Activated CD4-positive, alpha-beta memory T cell treated with anti-CD3 and anti-CD28 coated beads, Interleukin-2, amount 10 ng/mL, durations not matched to agents 7 days and 5 days (primary cell): ENCODE data around the gene RNF123. TPM values are rescaled to one million over a fixed set of nuclear protein-coding genes. Genes with fewer than 3 reads are reported as not detected.
A peak's percentile ranks its signal among the peaks of the same experiment; 100 is the strongest.
"Not testable (repeated sequence)": the region's sequence is repeated elsewhere in the genome, so short reads cannot be mapped to it uniquely, and the experiment has no call there.

Experiments used
- CTCF ChIA-PET: fragments of 350-600 bp; sonication (Branson Sonifier 250); formaldehyde crosslinking; loops from one replicate; lab custom pipeline; 2021; ENCODE audit warnings: antibody characterized with exemption, inconsistent platforms; lab: Charles Lee
- POLR2A ChIA-PET: fragments of 350-600 bp; sonication (Branson Sonifier 250); formaldehyde crosslinking; loops from one replicate; lab custom pipeline; 2021; ENCODE audit warnings: antibody characterized with exemption; lab: Charles Lee
- DNase-seq: peaks from one replicate; pipeline ENCODE4 v3.0.0-alpha.2; 2020
- H3K27ac Mint-ChIP-seq: one replicate; pipeline ENCODE4 v1.8.0; 2021; ENCODE audit warnings: mild to moderate bottlenecking, mixed read lengths
- H3K27me3 Mint-ChIP-seq: one replicate; pipeline ENCODE4 v1.8.0; 2021; ENCODE audit warnings: mixed read lengths
- H3K36me3 Mint-ChIP-seq: one replicate; pipeline ENCODE4 v1.8.0; 2021; ENCODE audit warnings: low read depth, mixed read lengths
- H3K4me1 Mint-ChIP-seq: one replicate; pipeline ENCODE4 v1.8.0; 2021; ENCODE audit warnings: mixed read lengths
- H3K4me3 Mint-ChIP-seq: one replicate; pipeline ENCODE4 v1.8.0; 2021; ENCODE audit warnings: mild to moderate bottlenecking, mixed read lengths
- H3K9me3 Mint-ChIP-seq: one replicate; pipeline ENCODE4 v1.8.0; 2021; ENCODE audit warnings: mixed read lengths
- total RNA-seq, 2 experiments: library from RNA; stranded (reverse); gene quantifications; one replicate each; pipeline ENCODE4 v1.2.3, GENCODE V29; 2021

Gene RNF123
- total RNA-seq, 2 experiments from 2014 or later = 35.5 to 38.3 TPM

DNA sequence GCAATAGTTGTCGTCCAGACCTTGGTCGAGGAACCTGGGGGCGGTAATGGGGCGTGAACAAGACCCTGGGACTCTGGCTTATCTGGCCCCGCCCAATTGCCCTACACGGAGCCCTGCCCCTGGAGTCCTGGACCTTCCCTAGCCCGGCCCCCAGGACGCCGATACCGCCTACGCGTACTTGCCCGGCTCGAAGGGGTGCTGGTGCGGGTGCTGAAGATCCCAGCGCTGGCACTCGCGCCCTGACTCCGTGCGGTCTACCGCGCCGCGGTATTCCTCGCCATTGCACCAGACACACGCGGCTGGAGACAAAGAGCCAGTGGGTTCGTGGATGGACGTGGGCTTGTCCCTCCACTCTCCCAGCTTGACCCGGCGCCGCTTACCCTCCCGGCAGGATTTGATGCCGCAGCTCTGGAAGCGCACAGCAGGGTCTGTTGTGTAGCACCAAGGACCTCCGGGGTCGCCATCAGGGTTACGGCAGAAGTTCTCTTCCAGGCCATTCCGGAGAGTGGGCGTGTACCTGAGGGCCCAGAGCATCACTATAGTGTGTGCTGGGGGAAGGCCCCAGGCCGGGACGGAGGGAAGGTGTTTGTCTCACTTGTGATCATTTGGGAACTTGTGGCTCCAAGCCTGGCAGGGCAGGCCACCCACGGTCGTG, 2.5 kb upstream of the RNF123 start:
- Mint-ChIP-seq H3K27me3 (peaks cover 12% of the 10 kb centered on the region), H3K36me3 (peaks cover 13% of the 10 kb centered on the region), H3K4me1 (peaks cover 33% of the 10 kb centered on the region)
- H3K4me3 Mint-ChIP-seq, H3K9me3 Mint-ChIP-seq, CTCF ChIA-PET, H3K27ac Mint-ChIP-seq, POLR2A ChIA-PET, DNase-seq: not testable (repeated sequence)

DNA sequence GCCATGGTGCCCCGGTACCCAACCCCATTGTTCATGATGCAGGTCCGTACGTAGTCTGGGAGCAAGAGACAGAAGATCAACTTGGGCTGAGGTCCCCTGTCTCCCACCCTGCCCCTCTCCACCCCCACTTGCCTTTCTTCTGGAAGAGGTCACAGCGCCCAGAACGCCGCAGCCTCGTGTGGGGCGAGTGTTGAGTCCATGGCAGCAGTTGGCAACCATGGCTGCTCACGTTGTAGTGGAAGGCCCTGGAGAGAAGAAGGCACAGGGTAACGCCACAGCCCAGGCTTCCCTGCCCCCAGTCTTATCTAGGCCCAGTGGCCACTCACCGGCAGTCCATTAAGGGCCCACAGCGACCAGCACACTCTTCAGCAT, 1.9 kb upstream of the RNF123 start:
- H3K9me3 Mint-ChIP-seq, POLR2A ChIA-PET, DNase-seq, H3K4me3 Mint-ChIP-seq, CTCF ChIA-PET, H3K27ac Mint-ChIP-seq: not testable (repeated sequence)
- Mint-ChIP-seq H3K4me1 (peaks cover 33% of the 10 kb centered on the region), H3K36me3 (peaks cover 13% of the 10 kb centered on the region), H3K27me3 (peaks cover 12% of the 10 kb centered on the region)

DNA sequence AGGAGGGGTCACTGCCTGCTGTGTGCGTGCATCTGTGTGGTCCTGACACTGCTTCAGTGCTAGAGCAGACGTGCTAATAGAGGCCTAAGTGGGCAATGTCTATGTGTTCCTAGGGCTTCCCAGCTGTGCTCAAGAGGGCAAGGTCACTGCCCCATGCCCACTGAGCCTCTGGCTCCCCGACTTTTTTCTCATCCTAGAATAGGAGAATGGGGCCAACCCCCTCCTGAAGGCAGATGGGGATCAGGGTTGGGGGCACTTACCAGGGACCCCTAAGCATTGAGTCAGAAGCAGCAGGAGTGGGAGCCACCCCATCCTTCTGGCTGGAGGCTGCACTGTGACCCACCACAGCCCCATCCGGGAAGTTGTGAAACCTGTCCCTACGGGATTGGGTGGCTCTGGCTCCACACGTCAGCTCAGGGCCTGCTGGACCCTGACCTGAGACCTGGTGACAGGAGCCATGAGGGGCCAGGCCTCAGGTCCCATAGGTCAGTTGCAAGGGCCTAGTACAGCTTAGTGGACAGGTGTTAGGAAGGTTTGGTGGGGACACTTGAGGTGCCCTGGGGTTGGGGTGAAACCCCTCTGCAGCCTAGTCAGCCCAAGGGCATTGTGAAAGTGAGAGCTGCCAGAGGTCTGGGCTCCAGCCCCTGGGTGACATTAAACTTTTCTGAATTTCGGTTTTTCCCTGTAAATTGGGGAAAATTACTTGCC, 865 bp upstream of the RNF123 start:
- H3K9me3 Mint-ChIP-seq, H3K36me3 Mint-ChIP-seq, DNase-seq, CTCF ChIA-PET: not testable (repeated sequence)
- Mint-ChIP-seq H3K4me3 (peak overlapping the region; percentile 97), H3K27ac (peak overlapping the region; percentile 87), H3K4me1 (peaks cover 33% of the 10 kb centered on the region), H3K27me3 (peaks cover 12% of the 10 kb centered on the region)
- POLR2A ChIA-PET = interaction anchor here (1.2 kb wide), 1 partner anchor 149 kb away, joined by 6 read pairs; no protein-coding TSS in a partner anchor

DNA sequence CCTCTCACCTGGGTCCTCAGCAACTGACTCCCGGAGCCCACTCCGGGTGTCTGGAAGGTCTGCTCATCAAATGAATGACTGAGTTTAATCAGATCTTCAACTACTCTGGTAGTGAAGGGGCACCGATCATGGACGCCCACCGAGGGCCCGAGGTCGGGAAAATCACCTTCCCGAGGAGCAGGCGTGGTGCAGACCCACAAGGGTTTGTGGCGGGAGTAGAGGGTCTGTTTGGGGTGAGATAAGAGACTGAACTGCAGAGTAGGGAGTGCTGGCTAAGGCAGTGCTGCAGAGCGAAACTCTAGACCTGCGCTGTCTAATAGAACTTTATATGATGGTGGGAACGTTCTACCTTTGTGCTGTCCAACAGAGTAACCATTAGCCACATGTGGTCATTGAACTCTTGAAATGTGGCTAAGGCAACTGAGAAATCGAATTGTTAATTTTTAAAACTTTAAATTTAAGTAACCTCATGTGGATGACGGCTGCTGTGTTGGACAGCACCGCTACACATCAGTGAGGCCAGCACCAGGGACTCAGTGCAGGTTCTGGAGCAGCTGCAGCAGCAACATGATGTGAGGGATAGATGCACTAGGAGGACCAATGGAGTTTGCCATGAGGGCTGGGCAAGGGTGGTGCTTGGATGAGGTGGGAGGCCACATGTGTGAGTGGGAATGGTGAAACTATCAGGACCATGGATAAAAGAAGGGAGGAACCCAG, 709 bp downstream of the RNF123 start:
- Mint-ChIP-seq H3K27me3 (peaks cover 12% of the 10 kb centered on the region), H3K27ac (peak overlapping the region; percentile 87), H3K4me1 (peaks cover 33% of the 10 kb centered on the region), H3K4me3 (peak overlapping the region; percentile 97)
- POLR2A ChIA-PET = interaction anchor here (0.6 to 1.2 kb wide), 3 partner anchors 34 to 150 kb away, joined by 3 to 6 read pairs (median 3); no protein-coding TSS in a partner anchor
- H3K9me3 Mint-ChIP-seq, DNase-seq, H3K36me3 Mint-ChIP-seq: not testable (repeated sequence)
- CTCF ChIA-PET = interaction anchor here (0.8 kb wide), 1 partner anchor 78 kb away, joined by 3 read pairs; no protein-coding TSS in a partner anchor

DNA sequence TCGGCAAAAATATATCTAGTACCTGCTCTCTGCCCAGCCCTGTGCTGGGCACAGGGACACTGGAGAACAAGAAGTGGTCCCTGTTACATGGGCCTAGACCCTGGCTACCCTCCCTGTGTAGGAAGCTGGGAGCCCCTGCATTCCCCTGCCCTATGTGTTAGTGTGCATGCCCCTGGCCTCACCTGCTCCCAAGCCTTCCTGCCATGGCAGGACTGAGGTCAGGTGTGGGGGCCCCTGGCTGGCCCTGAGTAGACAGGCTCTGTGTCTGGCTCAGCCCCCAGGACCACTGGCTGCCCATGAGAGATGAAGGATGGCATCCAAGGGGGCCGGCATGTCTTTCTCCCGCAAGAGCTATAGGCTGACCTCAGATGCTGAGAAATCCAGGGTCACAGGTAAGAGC, 1.5 kb downstream of the RNF123 start:
- POLR2A ChIA-PET, H3K27ac Mint-ChIP-seq, DNase-seq, H3K36me3 Mint-ChIP-seq, H3K27me3 Mint-ChIP-seq, CTCF ChIA-PET, H3K9me3 Mint-ChIP-seq: not testable (repeated sequence)
- H3K4me1 Mint-ChIP-seq = peaks cover 30% of the 10 kb centered on the region
- peak overlapping the region; percentile 97 for H3K4me3 Mint-ChIP-seq

DNA sequence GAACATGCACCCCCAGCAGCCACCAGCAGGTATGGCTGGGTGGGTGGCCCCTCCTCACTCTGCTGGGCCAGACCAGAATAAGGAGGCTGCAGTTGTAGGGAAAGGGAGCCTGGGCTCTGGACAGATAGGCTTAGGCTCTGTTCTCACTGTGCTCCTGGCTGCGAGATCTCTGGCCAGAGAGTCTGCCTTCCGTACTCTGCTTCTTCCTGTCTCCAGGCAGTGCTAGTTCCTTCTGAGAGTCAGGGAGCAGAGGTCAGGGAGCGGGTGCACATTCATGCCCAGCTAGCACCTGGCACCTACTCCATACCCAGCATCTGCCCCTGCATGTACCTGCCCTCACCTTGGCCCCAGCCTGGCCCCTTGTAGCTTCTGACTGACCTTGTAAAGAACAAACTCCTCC, 2.1 kb downstream of the RNF123 start:
- not testable (repeated sequence) for H3K9me3 Mint-ChIP-seq

DNA sequence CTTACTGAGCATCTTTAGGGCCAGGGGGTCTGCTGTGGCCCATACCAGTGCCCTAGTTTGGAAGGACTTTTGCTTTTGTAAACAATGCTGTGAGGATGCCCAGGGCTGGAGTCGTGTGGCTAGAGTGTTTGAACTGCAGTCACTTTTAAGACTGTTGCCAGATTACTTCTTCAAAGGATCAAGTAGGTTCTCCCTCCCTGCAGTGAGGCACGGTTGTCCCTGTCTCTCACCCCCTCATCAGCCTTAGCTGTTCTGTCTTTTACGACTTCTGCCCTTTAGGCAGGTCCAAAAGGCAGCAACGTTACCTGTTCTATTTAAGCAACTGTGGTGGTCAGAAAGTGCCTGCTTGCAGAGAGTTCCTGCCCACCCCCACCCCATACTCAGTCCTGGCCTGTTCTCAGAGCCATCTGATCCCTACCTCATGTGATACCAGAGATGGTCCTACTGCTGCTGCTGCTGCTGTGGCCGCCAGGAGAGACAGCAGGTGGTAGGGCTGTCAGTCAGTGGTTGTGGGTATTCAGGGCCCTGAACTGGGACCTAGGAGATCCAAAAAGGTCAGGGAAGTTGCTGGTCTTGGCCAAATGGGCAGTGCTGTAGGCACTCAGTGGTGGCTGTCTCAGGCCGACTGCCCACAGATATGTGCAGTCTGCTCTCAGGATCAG, 5.2 kb downstream of the RNF123 start:
- POLR2A ChIA-PET, DNase-seq, H3K4me3 Mint-ChIP-seq, H3K27ac Mint-ChIP-seq, H3K9me3 Mint-ChIP-seq, CTCF ChIA-PET, H3K27me3 Mint-ChIP-seq, H3K36me3 Mint-ChIP-seq: not testable (repeated sequence)
- peaks cover 17% of the 10 kb centered on the region for H3K4me1 Mint-ChIP-seq

More for the DNA sequence above, 2.1 kb downstream of the RNF123 start:
- Mint-ChIP-seq H3K4me1 (peaks cover 28% of the 10 kb centered on the region), H3K4me3 (peak overlapping the region; percentile 97)
- POLR2A ChIA-PET, DNase-seq, H3K36me3 Mint-ChIP-seq, CTCF ChIA-PET, H3K27ac Mint-ChIP-seq, H3K27me3 Mint-ChIP-seq: not testable (repeated sequence)

DNA sequence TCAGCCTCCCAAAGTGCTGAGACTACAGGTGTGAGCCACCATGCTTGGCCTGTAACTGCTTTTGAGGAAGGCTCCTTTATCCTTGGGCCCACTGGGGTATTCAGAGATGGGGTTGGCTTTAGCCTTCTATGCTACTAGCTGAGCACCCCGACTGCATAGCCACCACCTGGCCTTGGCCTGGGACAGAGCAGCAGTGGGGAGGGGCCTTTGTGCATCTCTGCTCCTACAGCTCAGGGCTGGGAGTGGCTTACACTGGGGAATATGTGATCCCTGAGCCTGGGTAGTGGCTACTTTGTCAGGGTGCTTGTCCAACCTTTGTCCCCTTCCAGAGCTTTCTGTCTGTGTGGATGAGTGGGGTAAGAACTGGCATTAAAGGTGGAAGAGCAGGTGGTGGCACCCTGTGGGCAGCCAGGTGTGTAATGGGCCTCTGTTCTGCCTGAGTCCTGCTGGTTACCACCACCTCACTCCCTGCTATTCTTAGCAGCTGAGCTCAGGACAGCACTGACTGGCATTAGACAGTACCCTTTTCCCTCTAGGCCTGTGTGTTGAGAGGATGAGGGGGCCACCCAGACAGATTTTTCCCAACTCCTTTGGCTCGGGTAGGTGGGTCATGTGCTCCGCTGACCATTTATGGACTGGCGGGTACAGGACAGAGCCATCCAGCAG, 6.1 kb downstream of the RNF123 start:
- H3K9me3 Mint-ChIP-seq, CTCF ChIA-PET, H3K27me3 Mint-ChIP-seq, DNase-seq, H3K27ac Mint-ChIP-seq, H3K36me3 Mint-ChIP-seq, H3K4me3 Mint-ChIP-seq, H3K4me1 Mint-ChIP-seq: not testable (repeated sequence)
- POLR2A ChIA-PET = interaction anchor here (0.6 kb wide), 1 partner anchor 540 kb away, joined by 3 read pairs; no protein-coding TSS in a partner anchor

DNA sequence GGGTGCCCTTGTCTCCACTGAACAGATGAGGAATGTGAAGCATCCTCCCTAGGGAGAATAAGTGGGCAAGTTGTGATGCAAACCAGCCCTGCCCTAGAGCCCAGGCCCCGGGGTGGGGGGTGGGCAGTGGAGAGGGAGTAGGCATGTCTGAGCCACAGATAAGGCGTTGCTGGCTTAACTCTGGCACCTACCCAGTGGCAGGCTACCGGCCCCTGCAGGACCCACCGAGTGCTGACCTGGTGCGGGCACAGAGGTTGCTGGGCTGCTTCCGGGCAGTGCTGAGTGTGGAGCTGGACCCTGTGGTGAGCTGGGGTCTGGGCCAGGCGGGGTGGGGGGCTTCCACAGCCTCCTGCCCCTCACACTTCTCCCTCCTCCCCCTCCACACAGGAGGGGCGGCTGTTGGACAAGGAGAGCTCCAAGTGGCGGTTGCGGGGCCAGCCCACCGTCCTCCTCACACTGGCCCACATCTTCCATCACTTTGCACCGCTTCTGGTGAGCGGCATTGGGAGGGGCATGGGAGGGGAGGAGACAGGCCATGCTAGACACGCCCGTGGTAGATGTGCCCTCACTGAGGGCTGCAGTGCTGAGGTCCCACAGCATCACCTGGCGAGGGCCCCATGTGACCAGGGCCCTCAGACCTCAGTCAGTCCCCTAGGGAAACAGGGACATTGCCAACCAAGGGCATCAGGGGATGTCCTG, 10.1 kb downstream of the RNF123 start:
- ChIA-PET POLR2A (no interaction called here), CTCF (no interaction called here)
- Mint-ChIP-seq H3K36me3 (peaks cover 7% of the 10 kb centered on the region), H3K27ac (no peak overlapping the region), H3K27me3 (no peaks in the 10 kb centered on the region), H3K4me3 (no peak overlapping the region), H3K4me1 (no peaks in the 10 kb centered on the region), H3K9me3 (no peaks in the 10 kb centered on the region)
- DNase-seq = no peak

DNA sequence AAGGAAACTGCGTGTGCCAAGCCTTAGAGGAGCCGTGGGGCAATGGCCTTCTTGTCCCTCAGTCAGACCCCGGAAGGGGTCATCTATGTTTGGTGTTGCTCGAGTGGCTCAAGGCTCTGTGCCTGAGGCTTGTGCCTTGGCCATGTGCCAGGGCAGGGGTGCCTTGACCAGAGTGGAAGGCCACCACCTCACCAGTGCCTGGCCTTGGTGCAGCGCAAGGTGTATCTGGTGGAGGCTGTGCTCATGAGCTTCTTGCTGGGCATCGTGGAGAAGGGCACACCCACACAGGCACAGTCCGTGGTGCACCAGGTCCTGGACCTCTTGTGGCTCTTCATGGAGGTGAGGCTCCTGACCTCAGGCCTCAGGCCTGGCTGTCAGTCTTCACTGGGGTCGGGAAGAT, 10.7 kb downstream of the RNF123 start:
- ChIA-PET POLR2A (interaction anchor here (1.7 kb wide), 1 partner anchor 19 kb away, joined by 6 read pairs; the partner anchor contains the start of gene AMIGO3), CTCF (no interaction called here)
- Mint-ChIP-seq H3K27me3 (no peaks in the 10 kb centered on the region), H3K36me3 (peaks cover 7% of the 10 kb centered on the region), H3K27ac (no peak overlapping the region), H3K9me3 (no peaks in the 10 kb centered on the region), H3K4me1 (no peaks in the 10 kb centered on the region), H3K4me3 (no peak overlapping the region)
- no peak for DNase-seq

DNA sequence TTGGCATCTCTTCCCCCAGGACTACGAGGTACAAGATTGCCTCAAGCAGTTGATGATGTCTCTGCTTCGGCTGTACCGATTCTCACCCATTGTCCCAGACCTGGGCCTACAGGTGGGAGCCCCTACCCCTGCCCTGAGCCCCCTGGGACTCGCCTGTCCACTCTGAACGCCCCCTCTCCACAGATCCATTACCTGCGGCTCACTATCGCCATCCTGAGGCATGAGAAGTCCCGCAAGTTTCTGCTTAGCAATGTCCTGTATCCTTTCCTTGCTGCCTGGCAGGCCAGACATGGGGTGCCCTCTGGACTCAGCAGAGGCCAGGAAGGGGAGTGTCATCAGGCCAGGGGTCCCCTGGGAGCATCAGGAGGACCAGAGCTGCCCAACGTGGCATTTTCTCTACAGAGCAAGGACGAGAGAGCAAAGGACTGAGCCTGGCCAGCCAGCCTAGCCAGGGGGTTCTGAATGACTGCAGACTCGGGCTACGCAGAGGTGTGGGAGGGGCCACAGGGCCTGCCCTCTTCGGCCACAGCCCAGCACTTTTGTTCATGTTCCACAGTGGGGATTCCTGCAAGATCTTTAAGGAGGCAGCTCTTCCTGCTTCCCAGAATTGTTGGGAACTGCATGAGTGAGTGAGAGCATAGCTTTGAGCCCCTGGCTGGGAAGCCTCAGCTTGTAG, 11.2 kb downstream of the RNF123 start:
- CTCF ChIA-PET = interaction anchor here (0.6 to 3.3 kb wide), 6 partner anchors 102 to 591 kb away, joined by 3 to 21 read pairs (median 3); partner anchors contain the start of gene INKA1
- peaks cover 7% of the 10 kb centered on the region for H3K36me3 Mint-ChIP-seq

More for the DNA sequence above, 11.2 kb downstream of the RNF123 start:
- Mint-ChIP-seq H3K9me3 (no peaks in the 10 kb centered on the region), H3K4me3 (no peak overlapping the region), H3K4me1 (no peaks in the 10 kb centered on the region), H3K27ac (no peak overlapping the region), H3K27me3 (no peaks in the 10 kb centered on the region)
- DNase-seq = no peak
- POLR2A ChIA-PET = interaction anchor here (0.7 to 1.7 kb wide), 3 partner anchors 18 to 103 kb away, joined by 3 to 6 read pairs (median 3); partner anchors contain the start of genes AMIGO3, GMPPB and INKA1
